ENCODE measurements around the gene RGL2. TPM values are rescaled to one million over a fixed set of nuclear protein-coding genes. Genes with fewer than 3 reads are reported as not detected.

RGL2 gene
- total and polyA plus RNA-seq, 2 of the 13 experiments (the other 11 are each of a cell fraction or from before 2014, with no cell fraction given), result 22.9 to 47.4 TPM

DNA sequence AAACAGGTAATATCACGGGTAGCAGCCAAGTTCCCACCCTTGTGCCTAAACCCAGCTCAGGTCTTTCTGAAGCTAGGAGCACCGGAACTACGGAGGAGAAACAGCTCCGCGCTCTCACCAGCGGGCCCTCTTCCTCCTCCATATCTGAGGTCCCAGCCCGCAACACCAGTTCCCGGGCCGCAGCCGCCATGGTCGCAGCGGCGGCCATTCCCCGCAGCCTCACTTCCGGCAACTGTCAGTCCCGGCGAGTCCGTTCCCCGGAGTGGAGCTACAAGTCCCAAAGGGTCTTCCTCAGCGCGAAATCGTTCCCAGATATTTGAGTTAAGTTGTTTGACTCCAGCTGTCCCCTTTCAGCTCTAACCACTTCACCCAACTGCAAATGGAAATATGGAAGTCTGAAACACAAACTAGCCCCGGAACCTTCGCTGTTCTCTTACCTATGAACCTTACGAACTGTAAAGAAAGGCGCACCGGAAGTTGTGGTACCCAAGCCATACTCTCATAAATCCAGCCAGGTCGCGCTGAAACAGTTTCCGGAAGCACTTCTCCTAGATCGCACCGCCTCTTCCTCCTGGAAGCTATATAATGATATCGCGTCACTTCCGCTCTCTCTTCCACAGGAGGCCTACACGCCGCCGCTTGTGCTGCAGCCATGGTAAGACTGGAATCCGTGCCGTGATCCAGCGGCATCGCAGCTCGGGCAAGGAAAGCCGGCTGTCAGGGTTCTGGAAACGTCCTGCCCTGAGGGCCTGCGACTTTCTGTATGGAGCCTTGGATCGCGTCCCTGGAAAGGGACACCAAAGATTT is 27.1 kb downstream of the RGL2 start, which contains the start of the genes RPS18 and VPS52 (continued):
- TF ChIP-seq HNRNPL (IDR thresholded peaks at IDR 0.05; ENCODE audit: low read depth, low read length) (peak; percentile 64; the same call in 1 of the 2 replicates), DZIP1 (CRISPR knock-in tag; IDR thresholded peaks at IDR 0.05) (peak; percentile 91; the same call in 1 of the 2 replicates), ZGPAT (CRISPR knock-in tag; IDR thresholded peaks at IDR 0.05) (peak; percentile 94), ZNF501 (CRISPR knock-in tag; IDR thresholded peaks at IDR 0.05) (peak; percentile 99), ZNF468 (CRISPR knock-in tag; IDR thresholded peaks at IDR 0.05) (0 out of 2 replicates have a peak, but pooled peaks have one; percentile 63), CENPX (CRISPR knock-in tag; IDR thresholded peaks at IDR 0.05) (no peak), RNF2 (conservative IDR thresholded peaks at IDR 0.05; ENCODE audit: low read depth) (peak; percentile 85), HIVEP1 (CRISPR knock-in tag; IDR thresholded peaks at IDR 0.05) (no peak; the same call in none of the 2 replicates), ZFP62 (CRISPR knock-in tag; IDR thresholded peaks at IDR 0.05) (no peak), ZSCAN21 (CRISPR knock-in tag; IDR thresholded peaks at IDR 0.05; ENCODE audit: borderline replicate concordance) (peak; percentile 52; the same call in 1 of the 2 replicates), ZNF768 (CRISPR knock-in tag; IDR thresholded peaks at IDR 0.05) (peak; percentile 94), TEAD2 (CRISPR knock-in tag; IDR thresholded peaks at IDR 0.05) (no peak), ZBTB42 (CRISPR knock-in tag; IDR thresholded peaks at IDR 0.05) (0 out of 2 replicates have a peak, but pooled peaks have one; percentile 46), RXRA (CRISPR knock-in tag; IDR thresholded peaks at IDR 0.05) (peak; percentile 69), STAT5B (CRISPR knock-in tag; IDR thresholded peaks at IDR 0.05) (no peak), ZNF382 (CRISPR knock-in tag; IDR thresholded peaks at IDR 0.05; ENCODE audit: borderline replicate concordance) (no peak), ZNF672 (CRISPR knock-in tag; IDR thresholded peaks at IDR 0.05) (no peak), SOX5 (CRISPR knock-in tag; IDR thresholded peaks at IDR 0.05; ENCODE audit: borderline replicate concordance) (peak; percentile 44), ZNF337 (CRISPR knock-in tag; IDR thresholded peaks at IDR 0.05; ENCODE audit: borderline replicate concordance, low read depth) (peak; percentile 83; the same call in 1 of the 2 replicates), ZFYVE20 (CRISPR knock-in tag; IDR thresholded peaks at IDR 0.05; ENCODE audit: borderline replicate concordance, low read depth) (no peak), ZNF550 (CRISPR knock-in tag; IDR thresholded peaks at IDR 0.05; ENCODE audit: borderline replicate concordance) (no peak), CEBPB (IDR thresholded peaks at IDR 0.05; ENCODE audit: borderline replicate concordance, low read depth, low read length) (no peak)
- TF ChIP-seq, protein P1, sequence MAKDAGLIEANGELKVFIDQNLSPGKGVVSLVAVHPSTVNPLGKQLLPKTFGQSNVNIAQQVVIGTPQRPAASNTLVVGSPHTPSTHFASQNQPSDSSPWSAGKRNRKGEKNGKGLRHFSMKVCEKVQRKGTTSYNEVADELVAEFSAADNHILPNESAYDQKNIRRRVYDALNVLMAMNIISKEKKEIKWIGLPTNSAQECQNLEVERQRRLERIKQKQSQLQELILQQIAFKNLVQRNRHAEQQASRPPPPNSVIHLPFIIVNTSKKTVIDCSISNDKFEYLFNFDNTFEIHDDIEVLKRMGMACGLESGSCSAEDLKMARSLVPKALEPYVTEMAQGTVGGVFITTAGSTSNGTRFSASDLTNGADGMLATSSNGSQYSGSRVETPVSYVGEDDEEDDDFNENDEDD (CRISPR knock-in tag; IDR thresholded peaks at IDR 0.05; ENCODE audit: borderline replicate concordance), result peak; percentile 34; the same call in 1 of the 2 replicates
- TF ChIP-seq, protein P2, sequence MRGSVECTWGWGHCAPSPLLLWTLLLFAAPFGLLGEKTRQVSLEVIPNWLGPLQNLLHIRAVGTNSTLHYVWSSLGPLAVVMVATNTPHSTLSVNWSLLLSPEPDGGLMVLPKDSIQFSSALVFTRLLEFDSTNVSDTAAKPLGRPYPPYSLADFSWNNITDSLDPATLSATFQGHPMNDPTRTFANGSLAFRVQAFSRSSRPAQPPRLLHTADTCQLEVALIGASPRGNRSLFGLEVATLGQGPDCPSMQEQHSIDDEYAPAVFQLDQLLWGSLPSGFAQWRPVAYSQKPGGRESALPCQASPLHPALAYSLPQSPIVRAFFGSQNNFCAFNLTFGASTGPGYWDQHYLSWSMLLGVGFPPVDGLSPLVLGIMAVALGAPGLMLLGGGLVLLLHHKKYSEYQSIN (CRISPR knock-in tag; IDR thresholded peaks at IDR 0.05; ENCODE audit: borderline replicate concordance), result no peak

Measured in HepG2 (cell line).